Umbilical cord (tissue), 2 donors: ENCODE measurements around the gene TIPARP. TPM values are rescaled to one million over a fixed set of nuclear protein-coding genes. Genes with fewer than 3 reads are reported as not detected.
"Not testable (repeated sequence)": the region's sequence is repeated elsewhere in the genome, so short reads cannot be mapped to it uniquely, and the experiment has no call there.

Experiments
- DNase-seq: peaks from one replicate; pipeline ENCODE4 v3.0.0-alpha.2; 2015; ENCODE audit warnings: low spot score
- total RNA-seq: library from RNA; depleted of rRNA; stranded (reverse); fragments of >200 nt; gene quantifications from one replicate; pipeline ENCODE4 v1.2.3, GENCODE V29; 2014; ENCODE audit warnings: low replicate concordance; ENCODE audit not compliant: insufficient read depth

TIPARP gene
- total RNA-seq, 1 donor from 2014 or later = 63.1 TPM

DNA sequence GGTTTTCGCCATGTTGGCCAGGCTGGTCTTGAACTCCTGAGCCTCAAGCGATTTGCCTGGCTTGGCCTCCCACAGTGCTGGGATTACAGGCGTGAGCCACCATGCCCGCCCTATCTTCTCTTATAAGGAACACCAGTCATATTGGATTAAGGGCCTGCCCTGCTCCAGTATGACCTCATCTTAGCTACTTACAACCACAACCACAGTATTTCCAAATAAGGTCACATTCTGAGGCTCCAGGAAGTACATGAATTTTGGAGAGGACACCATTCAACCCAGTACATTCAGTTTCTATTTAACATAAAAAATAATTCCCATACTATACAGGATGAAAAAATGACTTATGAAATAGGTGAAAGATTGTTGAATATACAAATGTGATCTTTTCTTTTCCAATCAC lies 37.6 kb downstream of the TIPARP start:
- not testable (repeated sequence) for DNase-seq

DNA sequence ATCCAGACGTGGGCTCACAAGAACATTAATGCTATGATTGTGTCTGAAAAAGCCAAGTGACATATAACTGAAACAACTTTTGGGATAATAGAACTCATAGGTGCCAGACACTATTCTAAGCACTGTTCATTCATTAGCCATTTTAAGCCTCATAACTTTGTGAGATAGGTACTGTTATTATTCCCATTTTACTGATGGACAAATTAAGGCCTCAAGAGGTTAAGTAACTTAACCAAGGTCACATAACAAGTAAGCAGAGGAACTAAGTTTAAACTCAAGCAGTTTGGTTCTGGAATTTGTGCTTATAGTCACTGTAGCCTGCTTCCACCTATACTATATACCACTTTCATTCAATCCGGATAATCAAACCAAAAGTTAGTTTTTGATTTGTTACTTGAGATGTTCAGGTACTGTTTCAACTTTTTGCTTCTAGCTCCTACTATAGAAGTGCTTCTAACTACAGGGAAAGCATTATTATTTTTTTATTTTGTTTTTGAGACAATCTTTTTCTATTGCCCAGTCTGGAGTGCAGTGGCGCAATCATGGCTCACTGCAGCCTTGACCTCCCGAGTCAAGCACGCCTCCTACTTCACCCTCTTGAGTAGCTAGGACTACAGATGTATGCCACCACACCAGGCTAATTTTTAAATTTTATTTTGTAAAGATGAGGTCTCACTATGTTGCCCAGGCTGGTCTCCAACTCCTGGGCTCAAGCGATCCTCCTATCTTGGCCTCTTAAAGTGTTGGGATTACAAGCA lies 41.9 kb downstream of the TIPARP start:
- DNase-seq = no peak

DNA sequence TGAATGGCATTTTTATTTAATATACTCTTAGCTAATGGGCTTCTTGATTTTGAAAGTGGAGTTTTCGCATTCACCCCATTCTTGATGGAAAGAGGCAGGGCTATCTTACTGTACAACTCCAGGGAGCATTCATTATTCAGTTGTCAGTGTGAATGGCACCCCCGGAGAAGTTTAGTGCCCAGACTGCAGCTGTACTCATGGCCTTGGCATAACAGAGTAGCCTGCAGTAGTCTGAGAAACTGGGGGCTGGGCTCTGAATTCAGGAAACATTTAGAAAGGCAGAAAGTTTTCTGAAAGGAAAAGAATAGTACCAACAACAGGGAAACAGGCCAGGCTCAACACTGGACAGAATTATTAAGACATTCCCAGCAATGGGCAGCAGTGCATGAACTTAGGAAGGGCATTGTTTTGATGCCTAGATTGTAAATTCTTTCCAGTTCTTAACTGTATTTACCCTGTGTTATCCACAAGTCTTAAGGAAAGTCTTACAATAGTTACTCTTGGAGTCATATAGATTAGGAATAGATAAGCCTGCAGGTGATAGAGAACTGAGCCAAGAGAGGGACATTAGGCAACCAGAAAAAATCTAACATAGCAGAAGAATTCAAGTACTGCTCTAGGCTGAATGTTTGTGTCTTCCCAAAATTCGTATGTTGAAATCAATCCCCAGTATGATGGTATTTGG lies 44.4 kb downstream of the TIPARP start:
- peak; percentile 17 for DNase-seq

DNA sequence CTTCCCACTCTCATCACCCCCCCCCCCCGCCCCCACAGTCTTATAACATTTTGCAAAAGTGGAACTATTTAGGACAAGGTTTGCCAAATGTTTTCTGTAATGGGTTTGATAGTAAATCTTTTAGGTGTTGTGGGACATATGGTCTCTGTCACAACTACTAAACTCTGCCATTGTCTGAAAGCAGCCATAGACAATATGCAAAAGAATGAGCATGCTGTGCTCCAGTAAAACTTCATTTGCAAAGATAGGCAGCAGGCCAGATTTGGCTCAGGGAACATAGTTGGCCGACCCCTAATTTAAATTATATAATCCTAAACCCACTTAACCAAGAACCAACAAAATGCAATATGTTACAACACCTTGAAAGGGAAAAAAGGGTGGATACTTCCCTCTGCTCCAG lies 46.4 kb downstream of the TIPARP start:
- no peak for DNase-seq

DNA sequence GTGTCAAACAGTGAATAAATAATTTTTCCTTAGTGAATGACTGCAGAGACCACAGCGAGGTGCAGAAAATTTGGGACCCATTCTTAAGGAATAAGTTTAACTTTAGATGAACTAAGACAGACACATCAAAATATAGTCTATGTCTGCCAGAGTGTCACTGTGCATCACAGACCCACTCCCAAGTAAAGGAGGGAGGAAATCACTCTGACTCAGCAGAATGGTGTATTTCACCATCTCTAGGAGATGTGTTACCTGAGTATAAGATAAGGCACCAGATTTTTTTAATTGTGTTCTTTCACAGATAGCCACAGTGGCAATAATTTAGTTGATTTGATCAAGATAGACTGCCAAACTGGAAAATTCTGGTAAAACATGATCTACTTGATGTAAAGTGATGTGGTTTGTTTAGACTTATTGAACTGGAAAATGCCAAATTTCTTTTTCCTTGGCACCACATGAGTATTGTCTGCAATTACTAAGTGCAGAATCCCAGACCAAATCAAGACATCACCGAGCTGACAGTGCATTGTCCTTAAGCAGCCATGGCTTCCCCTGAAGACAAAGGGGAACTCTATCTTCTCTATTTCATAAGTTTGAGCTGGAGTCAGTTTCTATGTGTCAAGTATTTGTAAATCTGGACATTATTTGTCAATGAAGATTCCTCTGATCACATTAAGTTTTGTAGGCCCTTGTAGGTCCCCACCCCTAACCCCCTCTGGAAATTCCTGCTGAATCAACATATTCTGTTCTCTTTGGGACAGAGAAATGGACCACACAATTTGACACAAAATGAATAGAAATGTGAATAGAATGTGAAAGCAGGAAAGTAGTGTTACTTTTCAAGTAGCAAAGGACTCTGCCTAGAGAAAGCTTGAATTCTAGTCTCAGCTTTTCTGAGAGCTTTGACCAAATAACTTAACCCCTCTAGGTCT lies 47.6 kb downstream of the TIPARP start:
- no peak for DNase-seq

DNA sequence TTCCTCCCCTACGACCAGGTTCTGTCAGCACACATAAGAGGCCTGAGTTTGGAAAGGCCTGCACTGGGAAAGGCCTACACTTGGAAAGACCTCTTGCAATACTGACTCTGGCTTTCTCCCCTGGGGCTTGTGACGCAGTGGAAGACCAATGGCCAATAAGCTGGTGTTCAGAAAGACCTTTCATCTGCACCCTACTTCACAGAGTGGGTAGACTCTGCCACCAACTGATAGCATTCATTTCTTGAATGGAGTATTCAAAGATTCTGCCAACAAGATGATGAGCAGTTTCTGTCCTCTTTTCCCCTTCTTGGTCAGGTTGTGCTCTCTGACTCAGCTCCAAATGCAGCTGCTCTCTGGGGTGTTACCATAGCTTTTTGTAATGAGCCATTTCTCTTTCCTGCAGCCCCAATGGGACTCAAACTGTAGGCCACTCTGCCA lies 48.8 kb downstream of the TIPARP start:
- DNase-seq = no peak

DNA sequence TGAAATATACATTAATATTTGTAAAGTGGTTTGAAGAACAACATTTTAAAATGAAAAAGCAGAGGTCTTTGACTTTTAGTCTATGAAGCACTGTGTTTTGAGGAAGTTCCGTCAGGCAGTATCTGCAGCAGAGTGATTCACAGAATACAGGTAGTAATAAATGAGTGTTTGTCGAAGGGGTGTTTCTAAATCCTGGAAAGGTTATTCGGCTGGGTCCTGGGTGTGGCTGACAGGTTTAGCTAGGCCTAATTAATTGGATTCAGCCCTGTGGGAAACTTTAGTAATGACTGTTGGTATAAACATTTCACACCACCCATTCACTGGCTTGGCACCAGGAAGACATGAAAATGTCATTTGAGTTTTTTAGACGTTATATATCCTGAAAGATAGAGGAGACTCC lies 51.3 kb downstream of the TIPARP start:
- DNase-seq = no peak

DNA sequence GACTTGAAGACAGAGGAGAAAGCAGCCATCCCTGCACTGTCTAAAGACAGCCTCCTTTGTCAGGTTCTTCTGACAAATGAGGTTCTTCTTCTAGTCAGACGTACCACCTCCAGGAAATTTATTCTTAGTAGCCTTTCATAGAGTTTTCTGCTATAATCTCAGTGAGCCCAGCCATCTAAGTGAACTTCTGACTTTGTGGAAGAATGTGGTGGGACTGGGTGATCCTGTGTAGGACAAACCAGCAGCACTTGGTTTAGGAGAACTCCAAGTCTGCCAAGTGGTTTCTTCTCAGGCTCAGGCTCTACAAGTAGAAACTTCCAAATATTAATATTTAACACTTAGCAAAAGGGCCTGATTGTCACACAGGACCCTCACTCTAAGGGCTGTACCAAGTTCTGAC lies 52.1 kb downstream of the TIPARP start:
- DNase-seq = no peak

DNA sequence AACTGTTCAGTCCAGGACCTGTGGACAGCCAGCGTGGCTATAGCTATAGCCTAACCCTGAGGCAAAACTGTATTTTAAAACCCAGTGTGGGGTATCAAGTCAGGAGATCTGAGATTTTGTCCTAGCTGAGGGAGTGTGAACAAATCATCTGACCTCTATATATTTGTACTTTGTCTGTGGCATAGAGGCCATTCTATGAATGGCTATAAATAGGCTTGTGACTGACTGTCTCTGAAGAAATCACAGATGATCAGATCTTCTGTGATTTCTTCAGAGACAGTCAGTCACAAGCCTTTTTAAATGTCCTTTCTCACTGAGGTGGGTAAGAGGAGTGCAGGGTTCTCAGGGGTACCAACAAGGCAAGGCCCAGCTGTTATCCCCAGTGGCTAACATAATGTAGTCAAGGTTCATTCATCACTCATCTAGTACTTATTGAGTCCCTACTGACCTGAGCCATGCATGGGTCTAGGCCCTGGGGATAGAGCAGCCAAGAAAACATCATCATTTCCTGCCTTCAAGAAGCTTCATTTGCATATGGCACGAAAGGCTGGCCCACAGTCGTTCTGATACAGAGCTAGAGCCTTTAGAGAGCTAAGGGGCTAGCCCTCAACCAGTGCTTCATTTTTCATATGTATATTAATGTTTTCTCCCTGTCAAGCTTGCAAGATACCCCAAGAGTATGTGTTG lies 53.3 kb downstream of the TIPARP start:
- no peak for DNase-seq

DNA sequence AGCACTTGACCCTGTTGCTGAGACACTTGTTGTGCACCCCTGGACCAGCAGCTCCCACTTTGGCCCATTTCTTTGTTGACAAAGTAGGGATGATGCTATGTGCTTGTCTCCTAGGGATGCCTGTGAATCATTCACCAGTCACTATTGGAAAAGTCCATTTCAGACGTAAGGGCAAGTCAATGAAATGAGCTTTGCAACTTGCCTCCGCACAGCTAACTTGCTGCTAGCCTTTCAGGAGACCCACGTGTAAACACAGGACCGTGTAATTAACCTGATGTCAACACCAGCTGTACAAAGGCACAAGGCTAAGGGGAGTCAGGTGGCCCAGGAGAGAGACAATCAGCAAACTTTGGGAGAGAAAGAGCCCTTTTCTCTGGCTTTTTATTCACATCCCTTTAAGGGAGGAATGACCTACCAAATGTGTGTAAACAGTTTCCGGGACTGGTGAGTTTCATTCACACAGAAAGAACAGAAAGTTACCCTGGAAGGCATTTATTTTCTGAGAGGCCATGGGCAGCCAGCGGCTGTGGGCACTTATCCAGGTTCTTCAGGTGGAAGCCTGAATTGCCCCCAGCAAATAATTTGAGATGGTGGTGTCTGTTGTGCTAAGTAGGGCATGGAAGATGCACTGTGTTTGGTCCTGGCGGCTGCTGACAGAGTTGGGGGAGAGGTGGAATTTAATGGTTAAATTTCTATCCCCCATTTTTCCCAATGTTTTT lies 54.0 kb downstream of the TIPARP start:
- no peak for DNase-seq

DNA sequence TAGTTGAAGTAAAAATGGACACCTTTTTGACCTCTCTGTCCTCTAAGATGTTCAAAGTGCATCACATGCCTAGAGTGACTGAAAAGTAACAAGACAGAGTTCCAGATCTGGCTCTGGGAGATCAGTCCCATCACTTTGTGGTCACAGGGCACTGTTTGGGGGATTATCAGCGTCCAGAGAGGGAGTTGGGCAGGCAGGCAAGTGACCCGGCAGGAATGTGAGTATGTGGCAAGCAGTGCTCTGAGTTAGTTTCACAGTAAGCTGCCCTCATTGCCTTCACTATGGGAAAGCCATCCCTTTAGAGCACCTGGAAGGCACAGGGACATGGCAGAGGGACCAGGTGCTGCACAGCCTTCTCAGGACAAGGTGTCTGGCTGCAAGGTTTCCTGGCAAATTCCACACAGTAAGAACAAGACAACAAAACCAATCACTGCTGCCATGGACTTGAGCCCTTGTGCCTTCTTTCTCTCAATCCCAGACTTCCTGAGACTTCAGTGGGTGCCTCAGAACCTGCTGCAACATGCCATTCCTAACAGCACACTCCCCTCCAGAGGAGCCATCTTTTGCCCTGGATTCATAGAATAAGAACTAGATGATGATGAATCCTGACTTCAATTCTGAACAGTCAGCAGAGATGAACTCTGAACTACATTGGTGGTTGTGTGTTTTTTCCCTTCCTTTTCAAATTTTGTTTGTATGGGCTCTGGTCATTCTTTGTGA lies 55.2 kb downstream of the TIPARP start:
- no peak for DNase-seq

DNA sequence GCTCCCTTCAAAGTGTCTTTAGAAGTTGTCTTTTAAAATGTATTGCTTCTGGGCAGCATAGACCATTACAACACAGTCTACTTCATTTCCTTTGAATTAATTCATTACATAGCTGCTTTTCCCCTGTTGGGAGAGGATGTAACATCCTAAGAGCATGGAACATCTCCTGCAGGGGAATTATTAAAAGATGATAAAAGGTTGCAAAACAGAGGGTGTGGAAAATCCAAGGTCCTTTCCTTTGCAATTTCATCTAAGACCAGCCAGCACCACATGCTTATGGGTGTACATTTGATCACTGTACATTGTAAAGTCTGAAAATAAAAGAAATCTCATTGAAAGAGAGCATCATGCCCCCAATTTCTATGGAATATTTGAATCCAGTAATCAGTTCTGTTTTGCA lies 57.4 kb downstream of the TIPARP start:
- peak; percentile 26 for DNase-seq

DNA sequence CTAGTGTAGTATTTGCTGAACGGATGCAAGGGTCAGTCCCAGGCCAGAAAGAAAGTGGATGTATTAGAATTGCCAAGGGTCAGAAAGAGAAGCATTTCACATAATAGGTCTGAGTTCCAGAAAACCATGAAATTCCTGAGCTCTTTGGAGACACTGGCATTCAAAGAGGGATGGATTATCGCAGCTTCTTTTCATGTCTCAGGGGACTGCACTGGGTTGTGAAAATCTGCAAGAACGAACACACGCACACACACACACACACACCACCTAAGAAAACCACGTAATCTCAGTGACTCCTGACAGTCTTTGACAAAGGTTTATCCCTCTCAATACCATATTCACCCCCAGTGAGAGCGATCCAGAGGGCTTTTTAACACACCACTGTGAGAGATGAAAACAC lies 57.9 kb downstream of the TIPARP start:
- no peak for DNase-seq

DNA sequence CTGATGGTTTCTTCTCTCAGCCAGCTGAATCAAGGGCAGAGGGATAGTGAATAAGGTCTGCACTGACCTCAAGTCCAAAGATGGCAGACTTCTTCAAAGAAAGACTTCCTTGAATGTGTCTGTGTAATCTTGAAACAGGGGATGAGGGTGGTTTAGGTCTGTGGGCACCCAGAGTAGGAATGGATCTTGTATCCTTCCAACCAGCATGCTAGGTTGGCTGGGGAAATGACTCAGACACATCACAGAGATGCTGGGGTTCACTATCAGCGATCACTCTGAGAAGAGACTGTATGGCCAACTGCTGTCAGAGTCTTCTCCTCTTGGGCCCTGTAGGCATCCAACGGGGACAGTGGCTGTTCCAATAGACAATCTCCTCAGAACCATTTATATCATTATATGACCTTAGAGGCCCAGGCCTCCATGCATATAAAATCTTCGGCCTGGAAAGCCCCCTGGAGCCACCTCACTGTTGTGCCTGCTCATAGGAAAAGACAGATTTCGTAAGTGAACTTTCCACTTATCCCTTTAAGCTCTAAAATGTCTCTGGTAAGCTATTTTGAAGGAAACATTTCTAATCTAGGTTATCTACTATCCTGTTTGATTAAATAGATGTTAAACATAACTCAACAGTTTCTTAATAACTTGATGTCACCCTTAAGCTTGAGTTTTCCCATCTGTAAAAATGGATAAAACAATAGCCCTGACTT lies 58.5 kb downstream of the TIPARP start:
- peak; percentile 53 for DNase-seq

DNA sequence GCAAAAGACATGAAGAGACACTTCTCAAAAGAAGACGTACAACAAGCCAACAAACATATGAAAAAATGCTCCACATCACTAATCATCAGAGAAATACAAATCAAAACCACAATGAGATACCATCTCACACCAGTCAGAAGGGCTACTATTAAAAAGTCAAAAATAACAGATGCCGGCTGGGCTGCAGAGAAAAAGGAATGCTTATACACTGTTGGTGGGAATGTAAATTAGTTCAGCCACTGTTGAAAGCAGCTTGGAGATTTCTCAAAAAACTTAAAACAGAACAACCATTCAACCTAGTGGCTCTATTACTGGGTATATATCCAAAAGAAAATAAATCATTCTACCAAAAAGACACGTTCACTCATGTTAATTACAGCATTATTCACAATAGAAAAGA lies 60.3 kb downstream of the TIPARP start:
- DNase-seq = not testable (repeated sequence)

DNA sequence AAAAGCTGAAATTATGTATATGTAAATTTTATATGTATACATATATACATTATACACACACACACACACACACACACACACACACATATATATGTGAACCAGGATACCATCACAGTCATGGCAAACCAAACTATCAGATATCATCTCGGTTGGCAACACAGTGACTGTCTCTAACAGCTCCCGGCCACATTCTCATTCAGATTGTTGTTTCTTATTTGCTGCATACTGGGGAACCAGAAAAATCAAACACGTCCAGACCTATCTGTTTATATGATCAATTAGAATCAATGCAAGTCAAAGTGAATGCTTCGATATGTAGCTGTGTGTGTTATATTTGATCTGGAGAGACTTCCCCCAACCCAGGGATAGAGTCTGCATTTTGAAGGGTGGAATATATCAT lies 61.1 kb downstream of the TIPARP start:
- no peak for DNase-seq

DNA sequence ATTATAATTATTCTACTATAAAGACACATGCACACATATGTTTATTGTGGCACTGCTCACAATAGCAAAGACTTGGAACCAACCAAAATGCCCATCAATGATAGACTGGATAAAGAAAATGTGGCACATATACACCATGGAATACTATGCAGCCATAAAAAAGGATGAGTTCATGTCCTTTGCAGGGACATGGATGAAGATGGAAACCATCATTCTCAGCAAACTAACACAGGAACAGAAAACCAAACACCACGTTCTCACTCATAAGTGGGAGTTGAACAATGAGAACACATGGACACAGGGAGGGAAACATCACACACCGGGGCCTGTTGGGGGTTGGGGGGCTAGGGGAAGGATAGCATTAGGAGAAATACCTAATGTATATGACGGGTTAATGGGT lies 62.7 kb downstream of the TIPARP start:
- DNase-seq = not testable (repeated sequence)

DNA sequence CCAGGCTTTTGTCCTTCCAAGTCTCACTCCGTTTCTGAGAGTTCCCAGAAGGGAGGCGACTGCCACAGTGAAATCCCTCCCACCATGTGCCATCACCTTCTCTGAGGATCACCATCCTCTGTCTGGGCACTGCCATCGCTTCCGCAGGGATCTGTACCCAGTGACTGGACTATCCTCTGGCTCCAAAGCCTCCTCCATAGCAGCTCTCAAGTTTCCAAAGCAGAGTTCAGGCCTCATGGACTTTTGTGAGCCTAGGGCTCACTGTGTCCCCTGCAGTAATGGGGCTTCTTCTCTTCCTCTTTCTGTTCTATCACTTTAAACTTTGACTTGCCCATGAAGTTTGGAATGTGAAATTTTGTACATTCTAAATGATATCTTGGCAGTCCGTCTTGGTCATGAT lies 63.9 kb downstream of the TIPARP start:
- no peak for DNase-seq

DNA sequence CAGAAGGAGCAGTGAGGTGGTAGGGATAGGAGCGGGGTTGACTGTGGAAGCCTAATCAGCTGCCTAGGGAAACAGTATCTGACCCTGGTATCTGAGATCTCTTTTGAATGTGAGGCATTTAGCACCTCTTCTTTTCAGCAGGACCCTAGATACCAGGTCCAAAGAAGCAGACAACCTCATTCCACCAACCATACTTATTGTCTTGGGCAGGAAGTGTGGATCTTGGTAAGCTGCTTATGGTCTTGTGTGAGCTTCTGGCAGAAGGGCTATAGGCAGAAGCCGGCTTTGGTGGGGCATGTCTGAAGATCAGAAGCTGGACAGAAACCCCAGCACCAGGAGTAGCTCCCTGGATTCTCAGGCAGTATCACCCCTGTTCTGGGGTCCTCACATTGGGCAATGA lies 65.6 kb downstream of the TIPARP start:
- no peak for DNase-seq

DNA sequence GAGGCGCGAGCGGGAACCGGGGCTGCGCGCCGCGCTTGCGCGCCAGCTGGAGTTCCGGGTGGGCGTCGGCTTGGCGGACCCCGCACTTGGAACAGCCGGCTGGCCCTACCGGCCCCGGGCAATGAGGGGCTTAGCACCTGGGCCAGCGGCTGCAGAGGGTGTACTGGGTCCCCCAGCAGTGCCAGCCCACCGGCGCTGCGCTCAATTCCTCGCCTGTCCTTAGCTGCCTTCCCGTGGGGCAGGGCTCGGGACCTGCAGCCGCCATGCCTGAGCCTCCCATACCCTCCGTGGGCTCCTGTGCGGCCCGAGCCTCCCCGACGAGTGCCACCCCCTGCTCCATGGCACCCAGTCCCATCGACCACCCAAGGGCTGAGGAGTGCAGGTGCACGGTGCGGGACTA lies 66.2 kb downstream of the TIPARP start:
- DNase-seq = not testable (repeated sequence)
